AG09309 (cell line): ENCODE data around the gene HAUS2.
"Not testable (repeated sequence)": the region's sequence is repeated elsewhere in the genome, so short reads cannot be mapped to it uniquely, and the experiment has no call there.

ENCODE experiments used
- DNase-seq: peaks from one replicate; pipeline ENCODE4 v3.0.0-alpha.2; 2010; ENCODE audit warnings: low read depth
- H3K4me3 ChIP-seq: 2 replicates; pipeline ENCODE4 v1.5.1; 2011; ENCODE audit warnings: mild to moderate bottlenecking, low read depth, low read length, moderate library complexity; ENCODE audit not compliant: control insufficient read depth
- CTCF ChIP-seq: IDR thresholded peaks from 2 replicates; pipeline ENCODE4 v1.5.1; 2011; ENCODE audit warnings: mild to moderate bottlenecking, low read depth, low read length, inconsistent platforms; ENCODE audit not compliant: insufficient read depth, control insufficient read depth; ENCODE audit errors: missing control alignments

Gene HAUS2

DNA sequence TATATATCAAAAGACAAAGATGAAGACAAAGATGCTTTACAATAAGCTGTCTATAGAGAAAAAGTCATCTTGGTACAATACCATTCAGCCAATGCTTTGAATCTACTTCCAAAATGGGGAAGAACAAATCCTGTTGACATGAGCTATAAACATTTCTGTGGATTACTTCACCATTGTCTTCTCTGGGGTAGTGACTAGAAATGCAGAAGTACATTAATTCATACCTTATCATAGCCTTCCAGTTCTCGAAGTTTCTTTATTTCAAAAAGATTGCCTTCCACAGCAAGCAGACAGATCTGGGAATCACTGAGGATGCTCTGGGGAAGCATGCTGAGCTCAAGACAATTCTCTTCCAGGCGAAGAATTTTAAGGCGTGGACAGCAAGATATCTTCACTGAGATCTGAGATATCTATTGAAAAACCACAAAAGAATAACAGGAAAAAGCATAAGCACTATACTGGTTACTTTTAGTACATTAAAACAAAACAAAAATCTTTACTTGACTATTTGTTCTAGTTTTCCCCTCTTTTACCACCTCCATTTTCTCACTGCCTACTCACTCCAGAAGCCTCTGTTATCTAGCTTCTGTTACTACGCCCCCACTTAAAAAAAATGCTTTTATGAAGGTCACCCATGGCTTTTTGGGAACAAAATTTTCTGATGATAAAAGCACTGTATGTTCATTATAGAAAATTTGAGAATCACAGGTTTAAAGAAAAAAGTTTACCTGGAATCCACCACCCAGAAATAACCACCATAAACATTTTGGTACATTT is 3.6 kb upstream of the HAUS2 start:
- no peak overlapping the region for H3K4me3 ChIP-seq
- no peak for TF ChIP-seq CTCF
- DNase-seq: no peak

- TF ChIP-seq CTCF: no peak
- no peak for DNase-seq
- H3K4me3 ChIP-seq: peak overlapping the region; percentile 85
These were observed 755 bp upstream of the HAUS2 start for GRCh38 chr15:42547918-42548248.

GRCh38 chr15:42549032-42549491 is 424 bp downstream of the HAUS2 start:
- TF ChIP-seq CTCF: no peak
- peak overlapping the region; percentile 85 for H3K4me3 ChIP-seq
- DNase-seq: no peak

DNA sequence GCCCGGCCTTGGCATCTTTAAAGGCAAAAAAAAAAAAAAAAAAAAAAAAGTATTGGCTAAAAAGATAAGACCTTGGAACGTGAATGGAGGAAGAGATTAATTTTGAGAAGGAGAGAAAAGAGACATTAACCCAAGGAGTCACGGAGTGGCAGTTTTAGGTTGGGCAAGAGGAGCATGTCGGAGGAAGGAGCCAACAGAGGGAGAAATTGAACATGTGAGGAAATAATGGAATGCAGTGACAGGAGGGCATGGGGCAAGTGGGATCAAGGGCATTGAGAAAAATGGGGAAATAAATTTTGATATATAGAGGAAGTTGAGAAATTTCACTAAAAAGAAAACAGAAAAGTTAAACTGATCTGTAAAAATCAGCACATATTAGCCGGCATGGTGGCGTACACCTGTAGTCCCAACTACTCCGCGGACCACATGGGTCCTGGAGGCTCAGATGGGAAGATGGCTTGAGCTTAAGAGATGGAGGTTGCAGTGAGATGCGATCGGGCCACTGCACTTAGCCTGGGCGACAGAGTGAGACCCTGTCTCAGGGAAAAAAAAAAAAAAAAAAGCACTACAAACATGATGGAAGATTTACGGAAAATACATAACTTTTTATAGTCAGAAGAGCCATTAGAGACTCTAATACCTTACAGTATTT is 1.2 kb downstream of the HAUS2 start:
- H3K4me3 ChIP-seq: peak overlapping the region; percentile 85
- DNase-seq: no peak
- TF ChIP-seq CTCF: no peak

GRCh38 chr15:42553554-42553953 is 4.9 kb downstream of the HAUS2 start:
- no peak for TF ChIP-seq CTCF
- H3K4me3 ChIP-seq: no peak overlapping the region
- DNase-seq: no peak

DNA sequence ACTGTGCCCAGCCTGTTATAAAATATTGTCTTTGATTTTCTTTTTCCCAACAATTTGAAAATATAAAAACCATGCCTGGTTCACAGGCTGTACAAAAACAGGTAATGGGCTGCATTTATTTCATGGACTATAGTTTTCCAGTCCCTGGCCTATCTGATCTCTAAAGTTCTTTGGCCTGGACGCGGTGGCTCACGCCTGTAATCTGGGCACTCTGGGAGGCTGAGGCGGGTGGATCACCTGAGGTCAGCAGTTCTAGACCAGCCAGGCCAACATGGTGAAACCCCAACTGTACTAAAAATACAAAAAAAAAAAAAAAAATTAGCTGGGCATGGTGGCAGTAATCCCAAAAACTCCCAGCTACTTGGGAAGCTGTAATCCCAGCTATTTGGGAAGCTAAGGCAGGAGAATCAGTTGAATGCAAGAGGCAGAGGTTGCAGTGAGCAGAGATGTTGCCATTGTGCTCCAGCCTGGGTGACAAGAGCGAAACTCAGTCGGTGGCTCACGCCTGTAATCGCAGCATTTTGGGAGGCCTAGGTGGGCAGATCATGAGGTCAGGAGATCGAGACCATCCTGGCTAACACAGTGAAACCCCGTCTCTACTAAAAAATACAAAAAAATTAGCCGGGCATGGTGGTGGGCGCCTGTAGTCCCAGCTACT is 8.0 kb downstream of the HAUS2 start:
- DNase-seq, H3K4me3 ChIP-seq: not testable (repeated sequence)

DNA sequence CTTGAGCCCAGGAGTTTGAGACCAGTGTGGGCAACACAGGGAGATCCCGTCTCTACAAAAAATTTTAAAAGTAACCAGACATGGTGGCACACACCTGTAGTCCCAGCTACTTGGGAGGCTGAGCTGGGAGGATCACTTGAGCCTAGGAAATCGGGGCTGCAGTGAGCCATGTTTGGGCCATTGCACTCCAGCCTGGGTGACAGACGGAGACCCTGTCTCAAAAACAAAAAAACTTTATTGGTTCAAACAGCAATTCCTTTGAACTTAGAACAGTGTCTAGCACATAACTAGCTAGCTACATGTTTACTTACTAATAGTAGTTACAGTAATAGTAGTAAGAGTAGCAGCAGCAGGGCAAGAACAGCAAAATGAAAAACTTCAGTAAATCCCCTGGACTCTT is 10.1 kb downstream of the HAUS2 start:
- H3K4me3 ChIP-seq: no peak overlapping the region
- DNase-seq: no peak
- TF ChIP-seq CTCF: no peak
